Fibroblast of lung (primary cell): ENCODE data around the gene KRTAP5-2.
"Not testable (repeated sequence)": the region's sequence is repeated elsewhere in the genome, so short reads cannot be mapped to it uniquely, and the experiment has no call there.

Source experiments
- CTCF ChIP-seq, 2 donors: IDR thresholded peaks in 1 of 2; conservative IDR thresholded peaks in 1 of 2; 1 replicate in 1 of 2; 2 replicates in 1 of 2; pipeline ENCODE4 v1.5.1; 2011 to 2012; ENCODE audit warnings: low read length in 2 of 2, control low read depth in 1 of 2, inconsistent platforms in 1 of 2, low read depth in 1 of 2, mild to moderate bottlenecking in 1 of 2
- EZH2 ChIP-seq: IDR thresholded peaks from 2 replicates; pipeline ENCODE4 v1.5.1; 2012; ENCODE audit warnings: low read length, control low read depth, mild to moderate bottlenecking; ENCODE audit errors: missing control alignments

- not testable (repeated sequence) for TF ChIP-seq EZH2; CTCF (conservative IDR thresholded peaks at IDR 0.05 in 1 of 2, IDR thresholded peaks at IDR 0.05 in 1 of 2; ENCODE audit: low read depth in 1 of 2, low read length in 2 of 2)
These were observed 22.3 kb downstream of the KRTAP5-2 start for GRCh38 chr11:1575756-1576155.
